HG03159 (cell line): ENCODE measurements around the gene IL10RA.
A peak's percentile ranks its signal among the peaks of the same experiment; 100 is the strongest.

Source experiments
- ATAC-seq: cut with Tn5 transposase; IDR thresholded peaks from one replicate; pipeline ENCODE4 v1.9.1; 2021; ENCODE audit warnings: mild to moderate bottlenecking, moderate library complexity; ENCODE audit not compliant: unreplicated experiment

Gene IL10RA

GRCh38 chr11:118042796-118043195 is 56.6 kb downstream of the IL10RA start:
- no peak for ATAC-seq

GRCh38 chr11:118045191-118045590 is 59.0 kb downstream of the IL10RA start:
- ATAC-seq, result no peak

GRCh38 chr11:118046051-118046963 is 60.1 kb downstream of the IL10RA start:
- ATAC-seq, result peak; percentile 62

GRCh38 chr11:118046964-118047700 is 60.9 kb downstream of the IL10RA start:
- no peak for ATAC-seq

GRCh38 chr11:118047749-118048148 is 61.6 kb downstream of the IL10RA start:
- no peak for ATAC-seq

GRCh38 chr11:118048472-118049370 is 62.5 kb downstream of the IL10RA start:
- ATAC-seq, result no peak

GRCh38 chr11:118049771-118050170 is 63.6 kb downstream of the IL10RA start:
- no peak for ATAC-seq

- ATAC-seq, result no peak
These were observed 64.2 kb downstream of the IL10RA start for GRCh38 chr11:118050208-118050891.
